DND-41 (cell line): ENCODE measurements around the gene SSUH2.

Source experiments
- ATAC-seq: fragments of 200-7000 bp; cut with Tn5 transposase; 3 replicates; pipeline ENCODE4 v1.9.1; 2021; ENCODE audit warnings: low read depth; ENCODE audit not compliant: insufficient read depth
- DNase-seq: peaks from one replicate; pipeline ENCODE4 v3.0.0-alpha.2; 2020
- H2AFZ ChIP-seq: 2 replicates; pipeline ENCODE4 v1.6.0; 2012; ENCODE audit warnings: low read depth, low read length
- H3K27ac ChIP-seq: 2 replicates; pipeline ENCODE4 v1.5.1; 2012; ENCODE audit warnings: low read length, inconsistent platforms
- H3K27me3 ChIP-seq: fragments of 200-600 bp; sonication (generic); 2 replicates; pipeline ENCODE4 v1.6.0; 2012; ENCODE audit warnings: low read length, mild to moderate bottlenecking, inconsistent platforms; ENCODE audit not compliant: insufficient read depth, poor library complexity
- H3K36me3 ChIP-seq: 2 replicates; pipeline ENCODE4 v1.5.1; 2012; ENCODE audit warnings: low read length, inconsistent platforms; ENCODE audit not compliant: insufficient read depth
- H3K4me1 ChIP-seq: 2 replicates; pipeline ENCODE4 v1.5.1; 2012; ENCODE audit warnings: mild to moderate bottlenecking, low read length; ENCODE audit not compliant: insufficient read depth
- H3K4me2 ChIP-seq: 2 replicates; pipeline ENCODE4 v1.6.0; 2012; ENCODE audit warnings: mild to moderate bottlenecking, moderate library complexity, low read length, inconsistent platforms; ENCODE audit not compliant: insufficient read depth
- H3K4me3 ChIP-seq, 2 experiments: fragments of 200-600 bp in 1 of 2; shearing (Covaris generic) in 1 of 2; 2 replicates each; pipeline ENCODE4 v1.5.1; 2012 to 2016; ENCODE audit warnings: inconsistent platforms in 2 of 2, low read length in 2 of 2, mild to moderate bottlenecking in 2 of 2, low read depth in 1 of 2, moderate library complexity in 1 of 2
- H3K79me2 ChIP-seq: 2 replicates; pipeline ENCODE4 v1.6.0; 2012; ENCODE audit warnings: low read length, inconsistent platforms; ENCODE audit not compliant: insufficient read depth
- H3K9ac ChIP-seq: 2 replicates; pipeline ENCODE4 v1.6.0; 2012; ENCODE audit warnings: low read depth, mild to moderate bottlenecking, inconsistent platforms, low read length, moderate library complexity
- H3K9me3 ChIP-seq: 2 replicates; pipeline ENCODE4 v1.5.1; 2012; ENCODE audit warnings: low read length, moderate library complexity, mild to moderate bottlenecking, inconsistent platforms; ENCODE audit not compliant: insufficient read depth, severe bottlenecking
- H4K20me1 ChIP-seq: 2 replicates; pipeline ENCODE4 v1.6.0; 2012; ENCODE audit warnings: low read length; ENCODE audit not compliant: insufficient read depth
- EZH2 ChIP-seq: IDR thresholded peaks from 3 replicates; pipeline ENCODE4 v1.6.1; 2012; ENCODE audit warnings: borderline replicate concordance, low read depth, mild to moderate bottlenecking, moderate library complexity, low read length, inconsistent platforms; ENCODE audit not compliant: severe bottlenecking
- TF ChIP-seq, protein P1 (sequence below): IDR thresholded peaks from 2 replicates; pipeline ENCODE4 v1.5.1; 2012; ENCODE audit warnings: borderline replicate concordance, low read length, moderate library complexity, mild to moderate bottlenecking; ENCODE audit not compliant: poor library complexity, severe bottlenecking; ENCODE audit errors: extremely low read depth

The SSUH2 gene

GRCh38 chr3:8649757-8650156, 5.2 kb upstream of the SSUH2 start:
- Histone ChIP-seq H3K36me3 (no peaks in the 10 kb centered on the region), H3K79me2 (no peaks in the 10 kb centered on the region), H4K20me1 (no peaks in the 10 kb centered on the region), H2AFZ (no peak overlapping the region), H3K27ac (no peak overlapping the region), H3K4me3 (no peak overlapping the region), H3K9ac (no peak overlapping the region), H3K27me3 (no peaks in the 10 kb centered on the region), H3K4me2 (no peak overlapping the region), H3K4me1 (no peaks in the 10 kb centered on the region), H3K9me3 (no peaks in the 10 kb centered on the region)
- DNase-seq: no peak
- TF ChIP-seq, protein P1, sequence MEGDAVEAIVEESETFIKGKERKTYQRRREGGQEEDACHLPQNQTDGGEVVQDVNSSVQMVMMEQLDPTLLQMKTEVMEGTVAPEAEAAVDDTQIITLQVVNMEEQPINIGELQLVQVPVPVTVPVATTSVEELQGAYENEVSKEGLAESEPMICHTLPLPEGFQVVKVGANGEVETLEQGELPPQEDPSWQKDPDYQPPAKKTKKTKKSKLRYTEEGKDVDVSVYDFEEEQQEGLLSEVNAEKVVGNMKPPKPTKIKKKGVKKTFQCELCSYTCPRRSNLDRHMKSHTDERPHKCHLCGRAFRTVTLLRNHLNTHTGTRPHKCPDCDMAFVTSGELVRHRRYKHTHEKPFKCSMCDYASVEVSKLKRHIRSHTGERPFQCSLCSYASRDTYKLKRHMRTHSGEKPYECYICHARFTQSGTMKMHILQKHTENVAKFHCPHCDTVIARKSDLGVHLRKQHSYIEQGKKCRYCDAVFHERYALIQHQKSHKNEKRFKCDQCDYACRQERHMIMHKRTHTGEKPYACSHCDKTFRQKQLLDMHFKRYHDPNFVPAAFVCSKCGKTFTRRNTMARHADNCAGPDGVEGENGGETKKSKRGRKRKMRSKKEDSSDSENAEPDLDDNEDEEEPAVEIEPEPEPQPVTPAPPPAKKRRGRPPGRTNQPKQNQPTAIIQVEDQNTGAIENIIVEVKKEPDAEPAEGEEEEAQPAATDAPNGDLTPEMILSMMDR: no peak
- no peak for TF ChIP-seq EZH2
- no peak for ATAC-seq

- H3K4me2 ChIP-seq: no peak overlapping the region
- no peaks in the 10 kb centered on the region for H3K27me3 ChIP-seq
- H4K20me1 ChIP-seq: no peaks in the 10 kb centered on the region
- no peak for ATAC-seq
- no peak overlapping the region for H3K4me3 ChIP-seq
- H3K9ac ChIP-seq: no peak overlapping the region
- H3K9me3 ChIP-seq: no peaks in the 10 kb centered on the region
- no peak for DNase-seq
- H3K36me3 ChIP-seq: no peaks in the 10 kb centered on the region
- no peaks in the 10 kb centered on the region for H3K4me1 ChIP-seq
- no peak overlapping the region for H3K27ac ChIP-seq
- H2AFZ ChIP-seq: no peak overlapping the region
- no peaks in the 10 kb centered on the region for H3K79me2 ChIP-seq
- TF ChIP-seq EZH2: no peak
- TF ChIP-seq, protein P1: no peak
Measured at GRCh38 chr3:8648909-8649741, 4.5 kb upstream of the SSUH2 start.

GRCh38 chr3:8647137-8647985, 2.8 kb upstream of the SSUH2 start:
- Histone ChIP-seq H4K20me1 (no peaks in the 10 kb centered on the region), H3K4me3 (no peak overlapping the region), H3K4me2 (no peak overlapping the region), H3K27ac (no peak overlapping the region), H3K36me3 (no peaks in the 10 kb centered on the region), H3K9me3 (no peaks in the 10 kb centered on the region), H3K27me3 (no peaks in the 10 kb centered on the region), H2AFZ (no peak overlapping the region), H3K9ac (no peak overlapping the region), H3K4me1 (no peaks in the 10 kb centered on the region), H3K79me2 (no peaks in the 10 kb centered on the region)
- no peak for DNase-seq
- no peak for TF ChIP-seq EZH2
- TF ChIP-seq, protein P1: no peak
- no peak for ATAC-seq
